MM.1S (cell line): ENCODE measurements around the gene NIN.

Experiments used
- DNase-seq: peaks from one replicate; pipeline ENCODE4 v3.0.0-alpha.2; 2015
- H2AFZ ChIP-seq: fragments of 300-600 bp; sonication (generic); 2 replicates; pipeline ENCODE4 v1.6.0; 2016; ENCODE audit warnings: antibody characterized with exemption, low read length
- H3F3A ChIP-seq: fragments of 300-600 bp; sonication (generic); 2 replicates; pipeline ENCODE4 v1.6.1; 2016; ENCODE audit warnings: mild to moderate bottlenecking, antibody characterized with exemption, low read length, moderate library complexity, mixed read lengths; ENCODE audit not compliant: insufficient read depth
- H3K27ac ChIP-seq: fragments of 300-600 bp; sonication (generic); 2 replicates; pipeline ENCODE4 v1.5.1; 2016; ENCODE audit warnings: mild to moderate bottlenecking, low read length
- H3K27me3 ChIP-seq: fragments of 300-600 bp; sonication (generic); replicated peaks from 2 replicates; pipeline ENCODE4 v1.6.0; 2016; ENCODE audit warnings: low read length; ENCODE audit not compliant: insufficient read depth
- H3K36me3 ChIP-seq: fragments of 300-600 bp; sonication (generic); replicated peaks from 2 replicates; pipeline ENCODE4 v1.6.1; 2016; ENCODE audit warnings: mild to moderate bottlenecking, low read length, mixed read lengths; ENCODE audit not compliant: insufficient read depth
- H3K4me1 ChIP-seq: fragments of 300-600 bp; sonication (generic); 2 replicates; pipeline ENCODE4 v1.6.1; 2016; ENCODE audit warnings: low read length, mixed read lengths
- H3K4me2 ChIP-seq: fragments of 300-600 bp; sonication (generic); 2 replicates; pipeline ENCODE4 v1.6.0; 2016; ENCODE audit warnings: low read depth, low read length
- H3K4me3 ChIP-seq: fragments of 300-600 bp; sonication (generic); 2 replicates; pipeline ENCODE4 v1.5.1; 2016; ENCODE audit warnings: low read length, mixed read lengths
- H3K79me2 ChIP-seq: fragments of 300-600 bp; sonication (generic); 2 replicates; pipeline ENCODE4 v1.6.1; 2016; ENCODE audit warnings: mixed run types, low read length, mixed read lengths
- H3K9ac ChIP-seq: fragments of 300-600 bp; sonication (generic); 2 replicates; pipeline ENCODE4 v1.6.1; 2016; ENCODE audit warnings: low read length, mixed read lengths
- H3K9me2 ChIP-seq: fragments of 300-600 bp; sonication (generic); replicated peaks from 2 replicates; pipeline ENCODE4 v1.6.1; 2016; ENCODE audit warnings: mild to moderate bottlenecking, low read length, mixed read lengths; ENCODE audit not compliant: insufficient read depth
- H3K9me3 ChIP-seq: fragments of 300-600 bp; sonication (generic); replicated peaks from 2 replicates; pipeline ENCODE4 v1.6.1; 2016; ENCODE audit warnings: mild to moderate bottlenecking, low read length, mixed read lengths; ENCODE audit not compliant: insufficient read depth
- H4K20me1 ChIP-seq: fragments of 300-600 bp; sonication (generic); 2 replicates; pipeline ENCODE4 v1.6.1; 2016; ENCODE audit warnings: mild to moderate bottlenecking, low read length, moderate library complexity, mixed read lengths; ENCODE audit not compliant: insufficient read depth
- EZH2 ChIP-seq: fragments of 300-600 bp; sonication (generic); optimal IDR thresholded peaks from 2 replicates; pipeline ENCODE3; 2017; ENCODE audit warnings: low read depth, mild to moderate bottlenecking, antibody characterized with exemption, low read length, mixed read lengths
- EZH2phosphoT487 ChIP-seq: fragments of 300-600 bp; sonication (generic); IDR thresholded peaks from 2 replicates; pipeline ENCODE4 v1.6.1; 2018; ENCODE audit warnings: antibody characterized with exemption, low read length
- TF ChIP-seq, protein P1 (sequence below): fragments of 300-600 bp; sonication (generic); IDR thresholded peaks from 2 replicates; pipeline ENCODE4 v1.5.1; 2016; ENCODE audit warnings: antibody characterized with exemption, low read length, mixed read lengths

The NIN gene

DNA sequence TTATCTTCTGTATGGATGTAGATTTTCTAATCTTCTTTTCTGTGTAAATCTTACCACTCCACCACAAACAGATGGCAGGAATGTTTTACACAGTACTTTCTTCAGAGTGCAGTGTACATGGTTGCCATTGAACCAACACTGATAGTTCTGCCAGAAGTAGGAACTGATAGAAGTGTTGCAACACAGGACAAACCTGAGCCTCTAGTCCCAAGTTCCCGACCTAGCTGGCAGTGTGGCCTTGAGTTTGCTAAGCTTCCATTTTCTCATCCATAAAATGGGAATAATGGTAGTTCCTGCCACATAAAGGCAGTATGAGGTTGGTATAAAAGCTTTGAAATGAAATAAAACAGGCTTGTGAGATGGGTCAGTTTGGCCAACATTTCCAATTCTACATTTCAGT, 112.0 kb downstream of the NIN start:
- Histone ChIP-seq H3K9me2 (no peaks in the 10 kb centered on the region), H3K79me2 (no peaks in the 10 kb centered on the region), H3K36me3 (no peaks in the 10 kb centered on the region), H3K9ac (no peak overlapping the region), H2AFZ (no peak overlapping the region), H3K4me2 (no peak overlapping the region), H3K4me1 (no peaks in the 10 kb centered on the region), H3F3A (no peaks in the 10 kb centered on the region), H3K27me3 (no peaks in the 10 kb centered on the region), H4K20me1 (no peaks in the 10 kb centered on the region), H3K9me3 (no peaks in the 10 kb centered on the region), H3K27ac (no peak overlapping the region), H3K4me3 (no peak overlapping the region)
- no peak for TF ChIP-seq EZH2phosphoT487
- no peak for TF ChIP-seq EZH2
- TF ChIP-seq, protein P1, sequence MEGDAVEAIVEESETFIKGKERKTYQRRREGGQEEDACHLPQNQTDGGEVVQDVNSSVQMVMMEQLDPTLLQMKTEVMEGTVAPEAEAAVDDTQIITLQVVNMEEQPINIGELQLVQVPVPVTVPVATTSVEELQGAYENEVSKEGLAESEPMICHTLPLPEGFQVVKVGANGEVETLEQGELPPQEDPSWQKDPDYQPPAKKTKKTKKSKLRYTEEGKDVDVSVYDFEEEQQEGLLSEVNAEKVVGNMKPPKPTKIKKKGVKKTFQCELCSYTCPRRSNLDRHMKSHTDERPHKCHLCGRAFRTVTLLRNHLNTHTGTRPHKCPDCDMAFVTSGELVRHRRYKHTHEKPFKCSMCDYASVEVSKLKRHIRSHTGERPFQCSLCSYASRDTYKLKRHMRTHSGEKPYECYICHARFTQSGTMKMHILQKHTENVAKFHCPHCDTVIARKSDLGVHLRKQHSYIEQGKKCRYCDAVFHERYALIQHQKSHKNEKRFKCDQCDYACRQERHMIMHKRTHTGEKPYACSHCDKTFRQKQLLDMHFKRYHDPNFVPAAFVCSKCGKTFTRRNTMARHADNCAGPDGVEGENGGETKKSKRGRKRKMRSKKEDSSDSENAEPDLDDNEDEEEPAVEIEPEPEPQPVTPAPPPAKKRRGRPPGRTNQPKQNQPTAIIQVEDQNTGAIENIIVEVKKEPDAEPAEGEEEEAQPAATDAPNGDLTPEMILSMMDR, result no peak
- DNase-seq, result no peak

DNA sequence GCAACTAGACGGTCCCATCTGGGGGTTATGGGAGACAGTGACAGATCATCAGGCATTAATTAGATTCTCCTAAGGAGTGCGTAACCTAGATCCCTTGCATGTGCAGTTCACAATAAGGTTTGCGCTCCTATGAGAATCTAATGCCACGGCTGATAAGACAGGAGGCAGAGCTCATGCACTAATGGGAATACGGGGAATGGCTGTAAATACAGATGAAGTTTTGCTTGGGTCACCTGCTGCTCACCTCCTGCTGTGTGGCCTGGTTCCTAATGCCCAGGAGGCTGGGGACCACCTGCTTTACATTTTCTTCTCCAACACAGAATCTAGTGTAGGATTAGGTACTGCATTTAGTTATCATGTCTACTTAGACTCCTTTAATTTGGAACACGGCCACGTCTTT, 113.2 kb downstream of the NIN start:
- Histone ChIP-seq H3K36me3 (no peaks in the 10 kb centered on the region), H3K4me3 (no peak overlapping the region), H3K9ac (no peak overlapping the region), H3K4me1 (no peaks in the 10 kb centered on the region), H3K9me2 (no peaks in the 10 kb centered on the region), H3K27ac (no peak overlapping the region), H2AFZ (no peak overlapping the region), H3F3A (no peaks in the 10 kb centered on the region), H4K20me1 (no peaks in the 10 kb centered on the region), H3K4me2 (no peak overlapping the region), H3K9me3 (no peaks in the 10 kb centered on the region), H3K79me2 (no peaks in the 10 kb centered on the region), H3K27me3 (no peaks in the 10 kb centered on the region)
- no peak for DNase-seq
- TF ChIP-seq EZH2phosphoT487 (no peak), EZH2 (no peak)
- TF ChIP-seq, protein P1, result no peak

DNA sequence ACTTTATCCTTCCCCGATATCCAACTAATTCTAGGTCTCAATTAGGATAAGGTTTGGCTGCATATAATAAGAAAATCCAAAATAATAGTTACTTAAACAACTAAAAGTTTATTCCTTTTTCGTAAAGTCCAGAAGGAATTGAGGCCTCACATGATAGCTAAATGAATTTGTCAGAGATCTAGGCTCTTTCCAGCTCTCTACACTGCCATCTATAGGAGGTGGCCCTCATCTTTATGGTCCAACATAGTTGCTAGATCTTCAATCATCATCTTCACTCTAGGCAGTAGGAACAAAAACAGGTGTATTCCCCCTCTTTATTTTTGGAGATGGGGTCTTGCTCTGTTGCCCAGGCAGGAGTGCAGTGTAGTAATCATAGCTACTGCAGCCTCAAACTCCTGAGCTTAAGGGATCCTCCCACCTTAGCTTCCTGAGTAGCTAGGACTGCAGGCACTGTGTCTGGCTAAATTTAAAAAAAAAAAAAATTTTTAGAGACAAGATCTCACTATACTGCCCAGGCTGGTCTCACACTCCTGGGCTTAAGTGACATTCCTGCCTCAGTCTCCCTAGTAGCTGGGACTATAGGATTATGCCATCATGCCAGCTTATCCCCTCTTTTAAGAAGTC, 116.4 kb downstream of the NIN start:
- H3K4me3 ChIP-seq, result no peak overlapping the region
- H2AFZ ChIP-seq, result no peak overlapping the region
- H3K36me3 ChIP-seq, result no peaks in the 10 kb centered on the region
- no peaks in the 10 kb centered on the region for H3F3A ChIP-seq
- H3K4me1 ChIP-seq, result no peaks in the 10 kb centered on the region
- no peaks in the 10 kb centered on the region for H4K20me1 ChIP-seq
- no peaks in the 10 kb centered on the region for H3K9me3 ChIP-seq
- H3K27ac ChIP-seq, result no peak overlapping the region
- no peaks in the 10 kb centered on the region for H3K27me3 ChIP-seq
- no peaks in the 10 kb centered on the region for H3K79me2 ChIP-seq
- no peak overlapping the region for H3K4me2 ChIP-seq
- TF ChIP-seq EZH2 (no peak), EZH2phosphoT487 (no peak)
- TF ChIP-seq, protein P1, result peak; percentile 54
- H3K9me2 ChIP-seq, result no peaks in the 10 kb centered on the region
- H3K9ac ChIP-seq, result no peak overlapping the region
- peak; percentile 30 for DNase-seq
